GM12878 (cell line): Measurements from ENCODE around the gene ESPNL. TPM values are rescaled to one million over a fixed set of nuclear protein-coding genes. Genes with fewer than 3 reads are reported as not detected.

Source experiments
- ATAC-seq: fragments of 200-7000 bp; cut with Tn5 transposase; 3 replicates; pipeline ENCODE4 v1.9.1; 2020; ENCODE audit warnings: mild to moderate bottlenecking, moderate library complexity
- BruUV-seq: library from RNA; stranded (reverse); fragments of 400-500 nt; replicated peaks from 2 replicates; lab custom pipeline; 2021; lab: Mats Ljungman, UMichigan
- CTCF ChIA-PET: fragments of 300-600 bp; sonication (Branson Sonifier 250); formaldehyde crosslinking; extraction: SDS; loops from one replicate; lab custom pipeline; 2021; ENCODE audit warnings: inconsistent platforms; lab: Yijun Ruan, JAX
- POLR2A ChIA-PET: fragments of 350-600 bp; formaldehyde crosslinking; extraction: SDS; loops from one replicate; lab custom pipeline; 2021; ENCODE audit warnings: inconsistent platforms; lab: Charles Lee
- RAD21 ChIA-PET: fragments of 300-600 bp; sonication (Branson Sonifier 250); formaldehyde crosslinking; loops from one replicate; lab custom pipeline; 2023; ENCODE audit warnings: antibody characterized with exemption; ENCODE audit not compliant: unreplicated experiment; lab: Charles Lee
- SMC1A ChIA-PET: fragments of 300-600 bp; sonication (Branson Sonifier 250); formaldehyde crosslinking; loops from one replicate; lab custom pipeline; 2023; ENCODE audit not compliant: unreplicated experiment, uncharacterized antibody; lab: Charles Lee
- DNase-seq: peaks from one replicate; pipeline ENCODE4 v3.0.0-alpha.2; 2011; ENCODE audit warnings: low read depth, low spot score
- FAIRE-seq: peaks from 3 replicates; lab custom pipeline; 2011; peaks lifted over from hg19 to GRCh38; lab: Jason Lieb, UNC
- H2AFZ ChIP-seq: 2 replicates; pipeline ENCODE4 v1.6.0; 2011; ENCODE audit warnings: low read depth, low read length, control low read depth; ENCODE audit not compliant: control insufficient read depth
- H3K27ac ChIP-seq: 2 replicates; pipeline ENCODE4 v1.5.1; 2011; ENCODE audit warnings: control low read depth; ENCODE audit not compliant: control insufficient read depth, insufficient read depth
- H3K27me3 ChIP-seq, 2 experiments: replicated peaks in 1 of 2; 2 replicates each; pipeline versions ENCODE4 v1.6.0 to v1.6.1; 2011; ENCODE audit warnings: low read length in 1 of 2; ENCODE audit not compliant: control insufficient read depth in 2 of 2, insufficient read depth in 2 of 2
- H3K36me3 ChIP-seq, 2 experiments: 2 replicates each; pipeline ENCODE4 v1.5.1; 2011; ENCODE audit warnings: low read length in 1 of 2; ENCODE audit not compliant: control insufficient read depth in 2 of 2, insufficient read depth in 2 of 2
- H3K4me1 ChIP-seq: 2 replicates; pipeline ENCODE4 v1.6.1; 2011; ENCODE audit warnings: mild to moderate bottlenecking, low read length, moderate library complexity, mixed read lengths; ENCODE audit not compliant: control insufficient read depth, insufficient read depth
- H3K4me2 ChIP-seq: 2 replicates; pipeline ENCODE4 v1.6.0; 2011; ENCODE audit warnings: control low read depth; ENCODE audit not compliant: control insufficient read depth, insufficient read depth
- H3K4me3 ChIP-seq: fragments of 200-600 bp; sonication (generic); 2 replicates; pipeline ENCODE4 v1.5.1; 2016
- H3K79me2 ChIP-seq: 2 replicates; pipeline ENCODE4 v1.6.0; 2011; ENCODE audit warnings: low read length; ENCODE audit not compliant: control insufficient read depth, insufficient read depth
- H3K9ac ChIP-seq: 2 replicates; pipeline ENCODE4 v1.8.0; 2011; ENCODE audit warnings: low read length, control low read depth, mixed read lengths; ENCODE audit not compliant: control insufficient read depth, insufficient read depth
- H3K9me3 ChIP-seq: replicated peaks from 3 replicates; pipeline ENCODE4 v1.5.1; 2011; ENCODE audit warnings: mild to moderate bottlenecking, low read length; ENCODE audit not compliant: control insufficient read depth, insufficient read depth
- H4K20me1 ChIP-seq: 2 replicates; pipeline ENCODE4 v1.6.0; 2011; ENCODE audit not compliant: control insufficient read depth, insufficient read depth
- FOXK2 ChIP-seq: fragments of 450-650 bp; IDR thresholded peaks from 2 replicates; pipeline ENCODE4 v1.6.1; 2017; ENCODE audit warnings: mild to moderate bottlenecking, moderate library complexity
- HDAC6 ChIP-seq: fragments of 200-600 bp; sonication (generic); IDR thresholded peaks from one replicate; pipeline ENCODE4 v1.8.0; 2017; ENCODE audit warnings: antibody characterized with exemption; ENCODE audit not compliant: unreplicated experiment
- IKZF2 ChIP-seq, 2 experiments: fragments of 450-650 bp; IDR thresholded peaks; 2 replicates each; pipeline ENCODE4 v1.6.1; 2017; ENCODE audit warnings: mild to moderate bottlenecking in 2 of 2, moderate library complexity in 2 of 2
- JUND ChIP-seq: IDR thresholded peaks from 2 replicates; pipeline ENCODE4 v1.6.1; 2012; ENCODE audit warnings: low read depth, mild to moderate bottlenecking, low read length, improper control_type of control experiment, moderate library complexity
- MEF2A ChIP-seq: IDR thresholded peaks from 2 replicates; pipeline ENCODE4 v1.6.1; 2011; ENCODE audit warnings: low read depth, mild to moderate bottlenecking, low read length, moderate library complexity; ENCODE audit not compliant: insufficient read depth
- MEF2B ChIP-seq: fragments of 450-650 bp; IDR thresholded peaks from 2 replicates; pipeline ENCODE4 v1.6.1; 2018; ENCODE audit warnings: mild to moderate bottlenecking, moderate library complexity; ENCODE audit not compliant: partially characterized antibody, poor library complexity, severe bottlenecking
- MTA2 ChIP-seq: fragments of 450-650 bp; IDR thresholded peaks from 2 replicates; pipeline ENCODE4 v1.6.1; 2016; ENCODE audit warnings: low read depth, mild to moderate bottlenecking, moderate library complexity
- NFYA ChIP-seq: IDR thresholded peaks from 2 replicates; pipeline ENCODE4 v1.6.1; 2011; ENCODE audit warnings: low read depth, mild to moderate bottlenecking, low read length, improper control_type of control experiment, borderline replicate concordance
- SMAD5 ChIP-seq: IDR thresholded peaks from 2 replicates; pipeline ENCODE4 v1.6.1; 2016; ENCODE audit warnings: antibody characterized with exemption, low read depth
- SMARCA5 ChIP-seq: fragments of 450-650 bp; IDR thresholded peaks from 2 replicates; pipeline ENCODE4 v1.6.1; 2017; ENCODE audit warnings: mild to moderate bottlenecking
- SREBF1 ChIP-seq: IDR thresholded peaks from 2 replicates; pipeline ENCODE4 v1.6.1; 2012; ENCODE audit warnings: mild to moderate bottlenecking, low read length
- SUPT20H ChIP-seq: IDR thresholded peaks from 2 replicates; pipeline ENCODE4 v1.6.1; 2011; ENCODE audit warnings: low read depth, mild to moderate bottlenecking, low read length, moderate library complexity, borderline replicate concordance; ENCODE audit not compliant: control insufficient read depth
- TAF1 ChIP-seq: IDR thresholded peaks from 2 replicates; pipeline ENCODE4 v1.6.1; 2011; ENCODE audit warnings: mild to moderate bottlenecking, low read depth, low read length, borderline replicate concordance
- TBL1XR1 ChIP-seq: IDR thresholded peaks from 2 replicates; pipeline ENCODE4 v1.6.1; 2012; ENCODE audit warnings: low read depth, low read length, improper control_type of control experiment
- TCF12 ChIP-seq: IDR thresholded peaks from 2 replicates; pipeline ENCODE4 v1.6.1; 2011; ENCODE audit warnings: low read depth, mild to moderate bottlenecking, low read length
- TCF7 ChIP-seq: IDR thresholded peaks from 2 replicates; pipeline ENCODE4 v1.6.1; 2014; ENCODE audit warnings: antibody characterized with exemption, borderline replicate concordance
- WGBS: methylation state at CpG from one replicate; pipeline ENCODE4 v1.1.6; 2016; ENCODE audit warnings: low lambda C conversion rate; ENCODE audit not compliant: insufficient replicate concordance, insufficient coverage; ENCODE audit errors: missing lambda C conversion rate; 5-methylcytosine and 5-hydroxymethylcytosine counted together
- in situ Hi-C: fragments of 300-500 bp; cut with MboI; formaldehyde crosslinking; loops from 9 replicates; pipeline ENCODE4 v1.14.3; 2018; ENCODE audit warnings: mixed read lengths
- intact Hi-C: fragments of 100-400 bp; cut with micrococcal nuclease; formaldehyde crosslinking; loops from one replicate; pipeline ENCODE4 v1.14.2; 2022; ENCODE audit not compliant: unreplicated experiment
- polyA plus RNA-seq, 11 experiments: library from polyadenylated mRNA; depleted of rRNA in 4 of 11; unstranded in 6 of 11; stranded (reverse) in 5 of 11; fragments of >200 nt; fragmentation: Nextera tagmentation in 4 of 11; fragmentation: Illumina TruSeq in 1 of 11; extraction: Ambion mirVana in 4 of 11; extraction: Trizol in 1 of 11; gene quantifications; 1 replicate in 1 of 11; 2 replicates in 10 of 11; pipeline versions ENCODE4 v1.2.1 to v1.2.3, GENCODE V29; 2011 to 2016; ENCODE audit warnings: inconsistent platforms in 2 of 11, missing spikeins in 2 of 11, low read depth in 1 of 11
- total RNA-seq, 4 experiments: library from RNA; depleted of rRNA in 3 of 4; stranded (reverse); fragments of >200 nt in 3 of 4; fragmentation: Illumina TruSeq in 1 of 4; extraction: Trizol in 1 of 4; gene quantifications; 2 replicates each; pipeline versions ENCODE4 v1.2.1 to v1.2.3, GENCODE V29; 2013 to 2021

The ESPNL gene
- total and polyA plus RNA-seq, 10 of the 15 experiments (the other 5 are each of a cell fraction or from before 2014, with no cell fraction given), result 0.05 to 0.94 (median 0.36) TPM; not detected in 3

GRCh38 chr2:238094438-238095022 lies 5.6 kb upstream of the ESPNL start:
- ChIA-PET POLR2A (interaction anchor here (0.6 kb wide), 1 partner anchor 230 kb away, joined by 3 read pairs; no protein-coding TSS in a partner anchor), RAD21 (no interaction called here), CTCF (no interaction called here), SMC1A (no interaction called here)
- no peak overlapping the region for H3K4me3 ChIP-seq
- H3K9ac ChIP-seq, result no peak overlapping the region
- no peak overlapping the region for H2AFZ ChIP-seq
- H3K4me1 ChIP-seq, result peaks cover 10% of the 10 kb centered on the region
- no peak overlapping the region for H3K27ac ChIP-seq
- H3K27me3 ChIP-seq, result no peaks in the 10 kb centered on the region
- no peaks in the 10 kb centered on the region for H3K9me3 ChIP-seq
- WGBS, result 98% methylated on average over 15 of the region's 17 CpGs
- no peak for DNase-seq
- ATAC-seq, result no peak
- H3K36me3 ChIP-seq, result peaks cover 1 to 2% of the 10 kb centered on the region in 2 experiments; a peak in 3 of 4 replicates
- intact Hi-C loops (no loop called here), in situ Hi-C loops (no loop called here)
- BruUV-seq, result no TSS peak
- no peak for FAIRE-seq
- H3K79me2 ChIP-seq, result no peaks in the 10 kb centered on the region
- no peaks in the 10 kb centered on the region for H4K20me1 ChIP-seq
- TF ChIP-seq HDAC6 (no peak), IKZF2 (IDR thresholded peaks at IDR 0.05) (no peak), TCF12 (no peak), MEF2B (no peak), MTA2 (no peak), SREBF1 (no peak), SUPT20H (no peak), FOXK2 (no peak), SMAD5 (no peak), NFYA (no peak), JUND (no peak), TBL1XR1 (no peak), MEF2A (no peak), TAF1 (no peak), TCF7 (no peak), SMARCA5 (no peak)
- H3K4me2 ChIP-seq, result no peak overlapping the region
